Measurements from ENCODE around the gene NLRP7.

DNA sequence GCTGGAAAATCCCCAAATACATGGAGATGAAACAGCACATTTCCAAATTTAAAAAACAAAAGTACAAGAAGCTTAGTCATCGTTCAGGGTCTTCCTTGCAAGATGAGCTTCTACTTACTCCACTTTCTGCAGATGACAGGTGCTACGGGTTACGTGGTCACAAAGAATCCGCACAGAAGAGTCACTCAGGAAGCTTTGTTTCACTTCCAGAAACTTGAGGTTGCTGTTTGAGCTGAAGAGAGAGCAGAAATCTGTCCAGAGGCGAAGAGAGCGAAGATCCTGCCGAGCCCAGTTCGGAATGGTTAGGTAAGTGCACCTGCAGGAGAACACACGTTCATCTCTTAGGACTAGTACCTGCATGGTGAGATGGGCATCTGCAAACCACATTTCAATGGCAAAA is 9.4 kb downstream of the NLRP7 start:
- TF ChIP-seq, protein P1, sequence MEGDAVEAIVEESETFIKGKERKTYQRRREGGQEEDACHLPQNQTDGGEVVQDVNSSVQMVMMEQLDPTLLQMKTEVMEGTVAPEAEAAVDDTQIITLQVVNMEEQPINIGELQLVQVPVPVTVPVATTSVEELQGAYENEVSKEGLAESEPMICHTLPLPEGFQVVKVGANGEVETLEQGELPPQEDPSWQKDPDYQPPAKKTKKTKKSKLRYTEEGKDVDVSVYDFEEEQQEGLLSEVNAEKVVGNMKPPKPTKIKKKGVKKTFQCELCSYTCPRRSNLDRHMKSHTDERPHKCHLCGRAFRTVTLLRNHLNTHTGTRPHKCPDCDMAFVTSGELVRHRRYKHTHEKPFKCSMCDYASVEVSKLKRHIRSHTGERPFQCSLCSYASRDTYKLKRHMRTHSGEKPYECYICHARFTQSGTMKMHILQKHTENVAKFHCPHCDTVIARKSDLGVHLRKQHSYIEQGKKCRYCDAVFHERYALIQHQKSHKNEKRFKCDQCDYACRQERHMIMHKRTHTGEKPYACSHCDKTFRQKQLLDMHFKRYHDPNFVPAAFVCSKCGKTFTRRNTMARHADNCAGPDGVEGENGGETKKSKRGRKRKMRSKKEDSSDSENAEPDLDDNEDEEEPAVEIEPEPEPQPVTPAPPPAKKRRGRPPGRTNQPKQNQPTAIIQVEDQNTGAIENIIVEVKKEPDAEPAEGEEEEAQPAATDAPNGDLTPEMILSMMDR (IDR thresholded peaks at IDR 0.05; ENCODE audit: insufficient read depth, low read length, poor library complexity, severe bottlenecking) = no peak
- TF ChIP-seq EZH2phosphoT487 (conservative IDR thresholded peaks at IDR 0.05; ENCODE audit: low read length) = no peak
